H1 (cell line): Measurements from ENCODE around the gene BCO1. TPM values are rescaled to one million over a fixed set of nuclear protein-coding genes. Genes with fewer than 3 reads are reported as not detected.

Experiments used
- CTCF ChIA-PET: fragments of 300-600 bp; sonication (Branson Sonifier 250); formaldehyde crosslinking; loops from one replicate; lab custom pipeline; 2021; ENCODE audit not compliant: partially characterized antibody; lab: Charles Lee
- POLR2A ChIA-PET: fragments of 300-600 bp; sonication (Branson Sonifier 250); formaldehyde crosslinking; loops from one replicate; lab custom pipeline; 2021; ENCODE audit warnings: inconsistent platforms; ENCODE audit not compliant: partially characterized antibody; lab: Charles Lee
- DNase-seq, 2 experiments: peaks; one replicate each; pipeline versions ENCODE4 v3.0.0 to v3.0.0-alpha.2; 2010 to 2022; ENCODE audit warnings: low spot score in 2 of 2, low read depth in 1 of 2, mixed read lengths in 1 of 2
- FAIRE-seq: peaks from 2 replicates; lab custom pipeline; 2011; peaks lifted over from hg19 to GRCh38; lab: Jason Lieb, UNC
- H2AFZ ChIP-seq: 2 replicates; pipeline ENCODE4 v1.8.1; 2012; ENCODE audit warnings: low read length, inconsistent platforms
- H2AK5ac ChIP-seq: 2 replicates; pipeline ENCODE4 v1.6.1; 2013; ENCODE audit warnings: low read depth, low read length
- H2BK120ac ChIP-seq: replicated peaks from 2 replicates; pipeline ENCODE3; 2013; ENCODE audit warnings: low read depth, low read length, inconsistent platforms
- H2BK12ac ChIP-seq: 2 replicates; pipeline ENCODE4 v1.6.1; 2013; ENCODE audit warnings: low read depth, low read length
- H2BK15ac ChIP-seq: 2 replicates; pipeline ENCODE4 v1.6.1; 2013; ENCODE audit warnings: low read length
- H2BK20ac ChIP-seq: 2 replicates; pipeline ENCODE4 v1.6.1; 2013; ENCODE audit warnings: low read length
- H2BK5ac ChIP-seq: 2 replicates; pipeline ENCODE4 v1.6.1; 2013; ENCODE audit warnings: low read depth, low read length
- H3K14ac ChIP-seq: 2 replicates; pipeline ENCODE4 v1.6.1; 2013; ENCODE audit warnings: inconsistent platforms; ENCODE audit not compliant: insufficient read length
- H3K18ac ChIP-seq: 2 replicates; pipeline ENCODE4 v1.6.1; 2013; ENCODE audit warnings: low read length; ENCODE audit errors: extremely low read depth
- H3K23ac ChIP-seq: 2 replicates; pipeline ENCODE4 v1.6.1; 2013; ENCODE audit warnings: inconsistent platforms; ENCODE audit not compliant: insufficient read length
- H3K23me2 ChIP-seq: 2 replicates; pipeline ENCODE4 v1.6.1; 2013; ENCODE audit warnings: low read depth, low read length
- H3K27ac ChIP-seq: 2 replicates; pipeline ENCODE4 v1.6.1; 2011; ENCODE audit warnings: low read depth, low read length, inconsistent platforms
- H3K27me3 ChIP-seq, 4 experiments: replicated peaks in 1 of 4; 1 replicate in 1 of 4; 2 replicates in 3 of 4; pipeline versions ENCODE4 v1.6.1 to v1.8.1; 2011 to 2013; ENCODE audit warnings: low read length in 3 of 4, mild to moderate bottlenecking in 3 of 4, inconsistent platforms in 2 of 4, mixed read lengths in 2 of 4, moderate library complexity in 1 of 4; ENCODE audit not compliant: control insufficient read depth in 3 of 4, insufficient read depth in 3 of 4; ENCODE audit errors: extremely low read depth in 1 of 4
- H3K36me3 ChIP-seq, 4 experiments: 2 replicates each; pipeline versions ENCODE4 v1.6.1 to v1.8.1; 2011 to 2013; ENCODE audit warnings: mild to moderate bottlenecking in 4 of 4, low read length in 3 of 4, moderate library complexity in 2 of 4, control low read depth in 1 of 4, inconsistent platforms in 1 of 4; ENCODE audit not compliant: insufficient read depth in 4 of 4, control insufficient read depth in 2 of 4
- H3K4ac ChIP-seq: replicated peaks from 2 replicates; pipeline ENCODE3; 2013; ENCODE audit warnings: low read length, low read depth, mixed read lengths, inconsistent platforms; ENCODE audit not compliant: insufficient read length
- H3K4me1 ChIP-seq, 4 experiments: replicated peaks in 1 of 4; 1 replicate in 1 of 4; 2 replicates in 3 of 4; pipeline versions ENCODE4 v1.6.1 to v1.8.1; 2011 to 2013; ENCODE audit warnings: low read length in 3 of 4, inconsistent platforms in 2 of 4, mixed read lengths in 1 of 4; ENCODE audit not compliant: insufficient read depth in 4 of 4, control insufficient read depth in 3 of 4
- H3K4me2 ChIP-seq, 2 experiments: 2 replicates each; pipeline versions ENCODE4 v1.6.1 to v1.8.1; 2011 to 2013; ENCODE audit warnings: low read depth in 2 of 2, low read length in 2 of 2, control low read depth in 1 of 2, inconsistent platforms in 1 of 2, mild to moderate bottlenecking in 1 of 2; ENCODE audit not compliant: insufficient read depth in 1 of 2
- H3K4me3 ChIP-seq, 4 experiments: fragments of 200-600, 300-600 bp in 1 of 4; sonication (generic), shearing (Covaris generic), sonication (Bioruptor Twin) in 1 of 4; 2 replicates each; pipeline versions ENCODE4 v1.5.1 to v1.8.1; 2011 to 2016; ENCODE audit warnings: low read length in 4 of 4, low read depth in 3 of 4, control low read depth in 2 of 4, inconsistent platforms in 2 of 4, mild to moderate bottlenecking in 2 of 4, mixed read lengths in 1 of 4, moderate library complexity in 1 of 4; ENCODE audit not compliant: insufficient read depth in 2 of 4; ENCODE audit errors: extremely low read depth in 1 of 4
- H3K56ac ChIP-seq: replicated peaks from 2 replicates; pipeline ENCODE3; 2013; ENCODE audit warnings: low read depth, mild to moderate bottlenecking, mixed read lengths, low read length, inconsistent platforms; ENCODE audit not compliant: insufficient read length
- H3K79me1 ChIP-seq: 2 replicates; pipeline ENCODE4 v1.6.1; 2013; ENCODE audit warnings: low read depth, low read length, control low read depth
- H3K79me2 ChIP-seq, 2 experiments: 2 replicates each; pipeline versions ENCODE4 v1.6.1 to v1.8.1; 2012 to 2013; ENCODE audit warnings: low read length in 2 of 2, mild to moderate bottlenecking in 2 of 2, inconsistent platforms in 1 of 2; ENCODE audit not compliant: insufficient read depth in 2 of 2, control insufficient read depth in 1 of 2
- H3K9ac ChIP-seq, 4 experiments: replicated peaks in 1 of 4; 1 replicate in 1 of 4; 2 replicates in 3 of 4; pipeline versions ENCODE4 v1.6.1 to v1.8.1; 2011 to 2013; ENCODE audit warnings: low read depth in 3 of 4, low read length in 3 of 4, control low read depth in 2 of 4, mild to moderate bottlenecking in 2 of 4, moderate library complexity in 2 of 4, inconsistent platforms in 1 of 4; ENCODE audit errors: extremely low read depth in 1 of 4
- H3K9me3 ChIP-seq, 2 experiments: 2 replicates each; pipeline versions ENCODE4 v1.6.1 to v1.8.1; 2012 to 2013; ENCODE audit warnings: mild to moderate bottlenecking in 2 of 2, moderate library complexity in 2 of 2, control low read depth in 1 of 2, inconsistent platforms in 1 of 2, low read depth in 1 of 2, low read length in 1 of 2, mixed read lengths in 1 of 2; ENCODE audit not compliant: insufficient read depth in 2 of 2
- H4K20me1 ChIP-seq, 2 experiments: replicated peaks in 1 of 2; 2 replicates each; pipeline versions ENCODE3 to v1.8.1; 2011 to 2013; ENCODE audit warnings: inconsistent platforms in 2 of 2, low read length in 2 of 2, mild to moderate bottlenecking in 1 of 2; ENCODE audit not compliant: insufficient read depth in 2 of 2, control insufficient read depth in 1 of 2
- H4K5ac ChIP-seq: 2 replicates; pipeline ENCODE4 v1.6.1; 2013; ENCODE audit warnings: low read length, low read depth, mixed read lengths, inconsistent platforms; ENCODE audit not compliant: insufficient read length
- H4K8ac ChIP-seq: 2 replicates; pipeline ENCODE4 v1.8.0; 2013; ENCODE audit warnings: mild to moderate bottlenecking, moderate library complexity, low read length, inconsistent platforms; ENCODE audit not compliant: insufficient read depth; ENCODE audit errors: extremely low read depth
- H4K91ac ChIP-seq: replicated peaks from 2 replicates; pipeline ENCODE3; 2013; ENCODE audit warnings: low read length, mixed read lengths, inconsistent platforms; ENCODE audit not compliant: insufficient read length
- CEBPB ChIP-seq: IDR thresholded peaks from 2 replicates; pipeline ENCODE4 v1.6.1; 2012; ENCODE audit warnings: low read depth, low read length
- EP300 ChIP-seq, 2 experiments: IDR thresholded peaks; 1 replicate in 1 of 2; 2 replicates in 1 of 2; pipeline ENCODE4 v1.6.1; 2011 to 2012; ENCODE audit warnings: low read depth in 2 of 2, low read length in 2 of 2, mild to moderate bottlenecking in 2 of 2, borderline replicate concordance in 1 of 2, inconsistent platforms in 1 of 2, moderate library complexity in 1 of 2
- EZH2 ChIP-seq: fragments of 200-600 bp; sonication (generic); IDR thresholded peaks from 2 replicates; pipeline ENCODE4 v1.7.1; 2012; ENCODE audit warnings: low read depth, mild to moderate bottlenecking, moderate library complexity, low read length, inconsistent platforms; ENCODE audit not compliant: severe bottlenecking
- FOSL1 ChIP-seq: IDR thresholded peaks from 2 replicates; pipeline ENCODE4 v1.6.1; 2011; ENCODE audit warnings: mild to moderate bottlenecking, low read depth, low read length, moderate library complexity; ENCODE audit not compliant: insufficient read depth
- NANOG ChIP-seq: IDR thresholded peaks from 2 replicates; pipeline ENCODE4 v1.6.1; 2011; ENCODE audit warnings: low read length, low read depth, mild to moderate bottlenecking, inconsistent platforms; ENCODE audit not compliant: insufficient read depth, poor library complexity, severe bottlenecking
- POLR2AphosphoS5 ChIP-seq: IDR thresholded peaks from 2 replicates; pipeline ENCODE4 v1.6.1; 2011; ENCODE audit warnings: low read depth, low read length
- POU5F1 ChIP-seq: IDR thresholded peaks from 2 replicates; pipeline ENCODE4 v1.6.1; 2011; ENCODE audit warnings: low read depth, mild to moderate bottlenecking, low read length, moderate library complexity
- RAD21 ChIP-seq, 2 experiments: IDR thresholded peaks in 1 of 2; conservative IDR thresholded peaks in 1 of 2; 2 replicates each; pipeline ENCODE4 v1.6.1; 2011; ENCODE audit warnings: low read depth in 2 of 2, low read length in 2 of 2, improper control_type of control experiment in 1 of 2, inconsistent platforms in 1 of 2, mild to moderate bottlenecking in 1 of 2, moderate library complexity in 1 of 2
- SAP30 ChIP-seq: fragments of 300-600 bp; sonication (generic); IDR thresholded peaks from 2 replicates; pipeline ENCODE4 v1.7.1; 2012; ENCODE audit warnings: low read length, moderate library complexity, mild to moderate bottlenecking, inconsistent platforms; ENCODE audit not compliant: insufficient read depth, insufficient replicate concordance
- WGBS, 2 experiments: shearing (Covaris generic) in 1 of 2; methylation state at CpG; one replicate each; pipeline versions ENCODE4 v1.1.6 to v1.1.7; 2013 to 2015; ENCODE audit warnings: low lambda C conversion rate in 2 of 2, mixed read lengths in 2 of 2, inconsistent platforms in 1 of 2, low coverage in 1 of 2, missing lambda C conversion rate in 1 of 2; ENCODE audit not compliant: insufficient replicate concordance in 2 of 2, insufficient coverage in 1 of 2, insufficient read length in 1 of 2; ENCODE audit errors: extremely low coverage in 1 of 2, missing lambda C conversion rate in 1 of 2; 5-methylcytosine and 5-hydroxymethylcytosine counted together
- polyA plus RNA-seq, 7 experiments: library from polyadenylated mRNA; depleted of rRNA in 3 of 7; stranded (reverse) in 5 of 7; unstranded in 2 of 7; fragments of >200 nt in 5 of 7; fragments of 200-250 nt in 2 of 7; gene quantifications; 1 replicate in 5 of 7; 2 replicates in 1 of 7; 4 replicates in 1 of 7; pipeline versions ENCODE4 v1.2.1 to v1.2.3, GENCODE V29; 2011 to 2013; ENCODE audit warnings: missing spikeins in 2 of 7, mixed read lengths in 2 of 7
- total RNA-seq: library from RNA; stranded (reverse); fragmentation: NEBNext Ultra II Directional; extraction: Animal tissue kit (Norgen Biotek cat#: 25700); gene quantifications from 2 replicates; pipeline ENCODE4 v1.2.1, GENCODE V29; 2021
- TF ChIP-seq, protein P1 (sequence below): IDR thresholded peaks from 2 replicates; pipeline ENCODE4 v1.6.1; 2012; ENCODE audit warnings: inconsistent platforms
- TF ChIP-seq, protein P2 (sequence below): IDR thresholded peaks from 2 replicates; pipeline ENCODE4 v1.6.1; 2011; ENCODE audit warnings: low read length, improper control_type of control experiment

The BCO1 gene
- total and polyA plus RNA-seq, 2 of the 8 experiments (the other 6 are each of a cell fraction or from before 2014, with no cell fraction given): 0.21 TPM; not detected in 1

DNA sequence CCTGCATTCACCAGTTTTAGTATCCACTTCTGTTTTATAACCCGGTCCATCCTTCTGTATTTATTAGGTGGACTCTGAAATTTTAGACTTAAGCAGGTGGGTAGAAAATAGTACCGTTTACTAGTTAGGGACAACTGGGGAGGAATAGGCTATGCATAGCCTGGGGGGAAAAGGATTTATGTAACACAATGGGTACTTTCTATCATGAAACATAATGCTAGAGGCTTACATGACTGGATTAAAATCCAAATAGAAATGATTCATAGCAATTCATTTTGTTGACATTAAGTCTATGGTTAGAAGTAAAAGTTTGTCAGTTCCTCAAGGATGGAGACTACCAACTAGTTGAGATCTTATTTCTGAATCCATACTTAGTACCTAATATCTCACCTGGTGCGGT, 94.9 kb downstream of the BCO1 start:
- no peak overlapping the region for H3K23ac ChIP-seq
- H2BK20ac ChIP-seq: no peak overlapping the region
- no peak overlapping the region for H3K4ac ChIP-seq
- FAIRE-seq: no peak
- 93% methylated on average over 3 of the region's 3 CpGs; no CpG with 5 or more reads in 1 of the 2 experiments for WGBS, 2 experiments
- H3K4me3 ChIP-seq: no peak overlapping the region
- H3K23me2 ChIP-seq: no peaks in the 10 kb centered on the region
- no peak overlapping the region for H4K91ac ChIP-seq
- ChIA-PET POLR2A (interaction anchor here (1.6 kb wide), 1 partner anchor 24 kb away, joined by 4 read pairs; no protein-coding TSS in a partner anchor), CTCF (no interaction called here)
- no peak overlapping the region for H2AFZ ChIP-seq
- no peak overlapping the region for H3K56ac ChIP-seq
- no peak overlapping the region for H2BK5ac ChIP-seq
- H2BK12ac ChIP-seq: no peak overlapping the region
- no peak overlapping the region for H3K14ac ChIP-seq
- no peak overlapping the region for H4K5ac ChIP-seq
- DNase-seq: no peak
- H3K4me1 ChIP-seq: no peaks in the 10 kb centered on the region
- no peak overlapping the region for H2BK15ac ChIP-seq
- H3K36me3 ChIP-seq: no peaks in the 10 kb centered on the region
- H3K18ac ChIP-seq: no peak overlapping the region
- no peaks in the 10 kb centered on the region for H3K27me3 ChIP-seq
- H3K9me3 ChIP-seq: no peaks in the 10 kb centered on the region
- H3K79me2 ChIP-seq: peaks cover 0 to 52% of the 10 kb centered on the region in 2 experiments; a peak in 3 of 4 replicates
- no peak overlapping the region for H3K4me2 ChIP-seq
- H3K79me1 ChIP-seq: peaks cover 10% of the 10 kb centered on the region
- H2BK120ac ChIP-seq: no peak overlapping the region
- peaks cover 0 to 5% of the 10 kb centered on the region in 2 experiments for H4K20me1 ChIP-seq
- H3K9ac ChIP-seq: no peak overlapping the region
- no peak overlapping the region for H4K8ac ChIP-seq
- H3K27ac ChIP-seq: no peak overlapping the region
- no peak overlapping the region for H2AK5ac ChIP-seq
- no peak for TF ChIP-seq SAP30
- TF ChIP-seq CEBPB: no peak
- no peak for TF ChIP-seq FOSL1
- TF ChIP-seq EP300 (IDR thresholded peaks at IDR 0.05; ENCODE audit: borderline replicate concordance in 1 of 2, low read depth in 2 of 2, low read length in 2 of 2): no peak
- TF ChIP-seq EZH2: no peak
- TF ChIP-seq, protein P1, sequence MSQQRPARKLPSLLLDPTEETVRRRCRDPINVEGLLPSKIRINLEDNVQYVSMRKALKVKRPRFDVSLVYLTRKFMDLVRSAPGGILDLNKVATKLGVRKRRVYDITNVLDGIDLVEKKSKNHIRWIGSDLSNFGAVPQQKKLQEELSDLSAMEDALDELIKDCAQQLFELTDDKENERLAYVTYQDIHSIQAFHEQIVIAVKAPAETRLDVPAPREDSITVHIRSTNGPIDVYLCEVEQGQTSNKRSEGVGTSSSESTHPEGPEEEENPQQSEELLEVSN: no peak
- TF ChIP-seq, protein P2, sequence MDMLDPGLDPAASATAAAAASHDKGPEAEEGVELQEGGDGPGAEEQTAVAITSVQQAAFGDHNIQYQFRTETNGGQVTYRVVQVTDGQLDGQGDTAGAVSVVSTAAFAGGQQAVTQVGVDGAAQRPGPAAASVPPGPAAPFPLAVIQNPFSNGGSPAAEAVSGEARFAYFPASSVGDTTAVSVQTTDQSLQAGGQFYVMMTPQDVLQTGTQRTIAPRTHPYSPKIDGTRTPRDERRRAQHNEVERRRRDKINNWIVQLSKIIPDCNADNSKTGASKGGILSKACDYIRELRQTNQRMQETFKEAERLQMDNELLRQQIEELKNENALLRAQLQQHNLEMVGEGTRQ: no peak
- no peak for TF ChIP-seq POLR2AphosphoS5
- TF ChIP-seq NANOG: no peak
- TF ChIP-seq RAD21 (IDR thresholded peaks at IDR 0.05 in 1 of 2, conservative IDR thresholded peaks at IDR 0.05 in 1 of 2; ENCODE audit: low read depth in 2 of 2, low read length in 2 of 2): no peak
- no peak for TF ChIP-seq POU5F1
